DMS79 treated with DMSO at 0.1 percent for 48 hours (cell line): ENCODE measurements around the gene KCNK6.
"Not testable (repeated sequence)": the region's sequence is repeated elsewhere in the genome, so short reads cannot be mapped to it uniquely, and the experiment has no call there.

Experiments used
- DNase-seq: peaks from one replicate; lab custom pipeline; 2025; lab: John Stamatoyannopoulos, UW

Gene KCNK6

DNA sequence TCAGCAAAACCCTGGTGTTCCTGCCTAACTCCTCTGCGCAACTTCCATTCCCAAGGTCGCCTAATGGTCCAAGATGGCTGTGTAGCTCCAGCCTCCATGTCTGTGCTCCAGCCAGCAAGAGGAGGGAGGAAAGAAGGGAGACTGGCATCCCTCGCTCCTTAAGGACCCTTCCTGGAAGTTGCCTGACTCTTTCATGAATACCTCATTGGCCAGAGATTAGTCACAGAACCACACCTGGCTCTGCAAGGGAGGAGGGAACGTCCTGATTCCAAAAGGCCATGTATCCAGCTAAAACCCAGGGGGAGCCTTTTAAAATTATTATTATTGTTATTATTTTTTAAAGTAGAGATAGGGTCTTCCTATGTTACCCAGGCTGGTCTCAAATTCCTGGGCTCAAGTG lies 4.8 kb downstream of the KCNK6 start:
- no peak for DNase-seq

DNA sequence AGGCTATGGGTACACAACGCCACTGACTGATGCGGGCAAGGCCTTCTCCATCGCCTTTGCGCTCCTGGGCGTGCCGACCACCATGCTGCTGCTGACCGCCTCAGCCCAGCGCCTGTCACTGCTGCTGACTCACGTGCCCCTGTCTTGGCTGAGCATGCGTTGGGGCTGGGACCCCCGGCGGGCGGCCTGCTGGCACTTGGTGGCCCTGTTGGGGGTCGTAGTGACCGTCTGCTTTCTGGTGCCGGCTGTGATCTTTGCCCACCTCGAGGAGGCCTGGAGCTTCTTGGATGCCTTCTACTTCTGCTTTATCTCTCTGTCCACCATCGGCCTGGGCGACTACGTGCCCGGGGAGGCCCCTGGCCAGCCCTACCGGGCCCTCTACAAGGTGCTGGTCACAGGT lies 6.9 kb downstream of the KCNK6 start:
- DNase-seq = no peak

DNA sequence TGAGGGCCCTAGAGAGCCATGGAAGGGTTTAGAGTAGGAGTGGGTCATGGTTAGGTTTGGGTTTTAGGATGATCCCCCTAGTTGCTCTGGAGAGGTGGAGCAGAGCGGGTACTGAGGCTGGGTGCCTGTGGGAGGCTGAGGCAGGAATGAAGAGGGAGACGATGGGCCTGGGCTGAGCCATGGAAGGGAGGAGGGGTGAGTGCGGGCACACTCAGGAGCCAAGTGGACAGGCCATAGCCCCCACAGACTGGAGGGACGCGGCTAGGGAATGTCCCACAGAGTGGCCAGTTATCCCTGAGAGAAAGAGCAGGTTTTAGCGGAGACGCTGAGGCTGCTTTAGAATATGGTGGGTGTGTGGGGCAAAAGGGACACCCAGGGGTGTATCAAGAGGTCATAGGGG lies 10.0 kb downstream of the KCNK6 start:
- DNase-seq = no peak

DNA sequence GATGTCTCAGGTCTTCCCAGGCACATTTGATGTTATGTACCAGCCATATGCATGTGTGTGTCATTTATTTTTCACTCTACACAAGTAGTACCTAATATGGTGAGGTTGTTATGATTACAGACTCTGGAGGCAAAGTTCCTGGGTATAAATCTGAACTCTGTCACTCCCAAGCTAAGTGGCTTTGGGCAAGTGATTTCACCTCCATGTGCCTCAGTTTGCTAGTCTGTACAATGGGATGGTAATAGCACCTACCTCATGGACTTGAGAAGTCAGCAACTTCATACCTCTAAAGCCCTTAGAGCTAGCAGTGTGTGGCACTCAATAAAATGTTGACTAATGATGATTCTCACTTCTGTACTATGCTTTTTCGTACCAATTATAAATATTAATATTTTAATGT lies 12.1 kb downstream of the KCNK6 start:
- DNase-seq = no peak

DNA sequence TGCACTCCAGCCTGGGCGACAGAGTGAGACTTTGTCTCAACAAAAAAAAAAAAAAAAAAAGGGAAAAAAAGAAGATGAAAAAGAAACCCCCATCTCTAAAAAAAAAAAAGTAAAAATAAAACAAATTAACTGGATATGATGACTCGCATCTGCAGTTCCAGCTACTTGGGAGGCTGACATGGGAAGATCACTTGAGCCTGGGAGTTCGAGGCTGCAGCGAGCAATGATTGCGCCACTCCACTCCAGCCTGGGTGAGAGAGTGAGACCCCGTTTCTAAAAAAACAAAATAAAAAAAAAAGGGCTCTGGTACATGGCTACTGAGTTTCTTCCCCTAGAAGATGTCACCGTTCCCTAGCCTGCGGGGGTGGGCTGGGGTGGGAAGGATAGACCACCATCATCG lies 13.6 kb downstream of the KCNK6 start:
- no peak for DNase-seq

DNA sequence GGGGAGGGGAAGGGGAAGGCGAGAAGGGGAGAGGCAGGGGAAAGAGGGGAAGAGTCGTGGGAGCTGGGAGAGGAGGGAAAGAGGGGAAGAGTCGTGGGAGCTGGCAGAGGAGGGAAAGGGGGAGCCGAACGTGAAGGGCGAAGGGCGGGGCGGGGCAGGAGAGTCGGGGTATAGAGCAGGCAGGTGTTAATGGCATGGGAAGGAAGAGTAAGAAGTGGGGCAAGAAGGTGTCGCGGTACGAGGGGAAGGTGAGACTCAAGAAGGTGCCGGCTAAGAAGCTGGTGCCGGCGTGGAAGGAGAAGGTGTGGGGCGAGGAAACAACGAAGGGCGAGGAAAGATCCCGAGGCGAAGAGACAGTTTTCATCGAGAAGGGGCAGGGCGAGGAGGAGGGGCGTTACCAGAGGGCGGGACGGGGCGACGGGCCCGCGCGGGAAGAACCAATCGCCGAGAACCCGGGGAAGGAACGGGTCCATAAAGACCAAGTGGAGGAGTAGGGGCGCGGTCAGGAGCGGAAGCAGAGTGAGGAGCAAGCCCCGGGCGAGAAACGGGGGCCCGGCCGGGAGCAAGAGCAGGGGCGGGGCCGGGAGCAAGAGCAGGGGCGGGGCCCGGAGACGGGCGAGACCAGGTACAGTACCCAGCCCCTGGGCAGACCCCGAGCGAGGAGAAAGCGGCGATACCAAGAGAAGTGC lies 16.4 kb downstream of the KCNK6 start:
- peak; percentile 95 for DNase-seq

DNA sequence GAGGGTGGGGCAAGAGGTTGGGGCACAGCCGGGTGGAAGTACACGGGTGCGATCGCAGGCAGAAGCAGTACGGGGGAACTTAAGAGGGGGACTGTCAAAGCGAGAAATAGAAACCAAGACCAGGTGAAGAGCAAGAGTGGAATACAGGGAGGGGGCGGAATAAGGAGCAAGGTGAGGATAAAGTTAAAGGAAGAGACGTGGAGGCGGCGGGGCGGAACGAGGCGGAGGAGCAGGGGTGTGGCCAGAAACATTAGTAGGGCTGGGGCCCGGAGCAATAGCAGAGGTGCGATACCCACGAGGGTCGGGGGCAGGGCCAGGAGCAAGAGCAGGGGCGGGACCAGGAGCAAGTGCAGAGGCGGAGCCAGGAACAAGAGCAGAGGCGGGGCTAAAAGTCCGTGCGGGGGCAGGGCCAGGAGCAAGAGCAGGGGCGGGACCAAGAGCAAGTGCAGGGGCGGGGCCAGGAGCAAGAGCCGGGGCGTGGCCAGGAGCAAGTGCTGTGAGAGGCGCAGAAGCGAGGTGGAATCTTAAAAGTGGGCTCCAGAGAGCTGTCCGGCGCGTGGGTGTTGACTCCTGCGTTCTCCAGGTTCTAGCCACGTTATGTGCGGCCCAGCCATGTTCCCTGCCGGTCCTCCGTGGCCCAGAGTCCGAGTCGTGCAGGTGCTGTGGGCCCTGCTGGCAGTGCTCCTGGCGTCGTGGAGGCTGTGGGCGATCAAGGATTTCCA lies 17.2 kb downstream of the KCNK6 start:
- peak; percentile 98 for DNase-seq

DNA sequence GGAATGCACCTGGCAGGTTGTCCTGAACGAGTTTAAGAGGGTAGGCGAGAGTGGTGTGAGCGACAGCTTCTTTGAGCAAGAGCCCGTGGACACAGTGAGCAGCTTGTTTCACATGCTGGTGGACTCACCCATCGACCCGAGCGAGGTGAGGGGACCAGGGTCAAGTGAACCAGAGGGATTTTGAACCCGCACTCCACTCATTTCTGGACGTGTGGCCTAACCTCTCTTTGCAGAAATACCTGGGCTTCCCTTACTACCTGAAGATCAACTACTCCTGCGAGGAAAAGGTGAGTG lies 17.7 kb downstream of the KCNK6 start:
- DNase-seq = peak; percentile 53

DNA sequence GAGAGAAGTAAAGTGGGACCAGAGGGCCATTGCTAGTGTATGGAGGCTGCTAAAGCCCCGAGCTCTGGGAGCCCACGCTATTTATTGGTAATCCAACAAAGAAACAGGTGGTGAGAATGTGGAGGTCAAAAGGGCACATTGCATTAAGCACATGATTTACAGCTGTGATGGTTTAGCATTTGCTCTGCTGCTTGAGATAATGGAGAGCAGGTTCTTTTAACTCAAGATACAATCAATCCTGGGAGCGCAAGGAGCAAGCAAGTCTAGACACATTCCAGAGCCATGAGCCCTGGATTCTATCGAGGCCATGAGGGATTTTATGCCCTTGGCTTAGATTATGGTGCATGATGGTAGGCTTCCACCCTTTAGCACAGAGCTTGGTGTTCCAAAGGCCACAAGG lies 19.4 kb downstream of the KCNK6 start:
- not testable (repeated sequence) for DNase-seq

DNA sequence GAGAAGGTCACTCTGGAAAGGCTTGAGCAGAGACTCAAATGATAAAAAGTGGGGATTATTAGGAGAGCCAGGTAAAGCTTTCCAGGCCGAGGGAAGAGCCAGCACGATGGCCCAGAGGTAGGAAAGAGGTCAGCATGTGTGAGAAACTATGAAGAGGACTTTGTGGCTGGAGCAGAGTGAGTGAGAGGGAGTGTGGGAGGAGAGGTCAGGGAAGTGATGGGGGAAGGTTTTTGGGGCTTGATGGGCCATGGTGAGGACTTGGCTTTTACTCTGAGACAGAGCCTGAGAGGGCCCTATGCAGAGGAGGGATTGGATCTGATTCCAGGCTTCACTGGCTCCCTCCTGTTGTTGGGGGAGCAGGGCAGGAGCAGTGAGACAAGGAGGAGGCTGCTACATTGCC lies 21.3 kb downstream of the KCNK6 start:
- no peak for DNase-seq

DNA sequence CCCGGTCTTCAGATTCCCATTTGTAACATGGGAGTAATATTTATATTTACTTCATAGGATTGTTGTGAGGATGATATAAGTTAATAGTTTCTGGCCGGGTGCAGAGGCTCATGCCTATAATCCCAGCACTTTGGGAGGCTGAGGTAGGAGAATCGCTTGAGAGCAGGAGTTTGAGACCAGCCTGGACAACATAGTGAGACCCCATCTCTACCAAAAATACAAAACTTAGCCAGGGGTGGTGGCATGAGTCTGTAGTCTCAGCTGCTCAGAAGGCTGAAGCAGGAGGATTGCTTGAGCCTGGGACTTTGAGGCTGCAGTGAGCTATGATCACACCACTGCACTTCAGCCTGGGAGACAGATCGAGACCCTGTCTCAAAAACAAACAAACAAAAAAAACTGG lies 27.2 kb downstream of the KCNK6 start:
- no peak for DNase-seq

DNA sequence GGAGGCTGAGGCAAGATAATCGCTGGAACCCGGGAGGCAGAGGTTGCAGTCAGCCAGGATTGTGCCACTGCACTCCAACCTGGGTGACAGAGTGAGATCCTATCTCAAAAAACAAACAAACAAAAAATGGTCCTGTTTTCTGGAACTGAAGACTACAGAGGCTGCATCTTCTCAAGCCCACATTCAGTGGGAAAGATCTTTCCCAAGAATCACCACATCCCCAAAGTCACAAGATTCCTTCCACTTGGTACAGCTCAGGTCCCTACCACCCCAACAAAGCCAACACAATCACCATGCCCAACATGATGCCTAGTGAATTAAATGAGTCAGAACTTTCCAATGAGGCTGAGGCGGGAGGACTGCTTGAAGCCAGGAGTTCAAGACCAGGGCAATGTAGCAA lies 31.2 kb downstream of the KCNK6 start:
- DNase-seq = no peak

DNA sequence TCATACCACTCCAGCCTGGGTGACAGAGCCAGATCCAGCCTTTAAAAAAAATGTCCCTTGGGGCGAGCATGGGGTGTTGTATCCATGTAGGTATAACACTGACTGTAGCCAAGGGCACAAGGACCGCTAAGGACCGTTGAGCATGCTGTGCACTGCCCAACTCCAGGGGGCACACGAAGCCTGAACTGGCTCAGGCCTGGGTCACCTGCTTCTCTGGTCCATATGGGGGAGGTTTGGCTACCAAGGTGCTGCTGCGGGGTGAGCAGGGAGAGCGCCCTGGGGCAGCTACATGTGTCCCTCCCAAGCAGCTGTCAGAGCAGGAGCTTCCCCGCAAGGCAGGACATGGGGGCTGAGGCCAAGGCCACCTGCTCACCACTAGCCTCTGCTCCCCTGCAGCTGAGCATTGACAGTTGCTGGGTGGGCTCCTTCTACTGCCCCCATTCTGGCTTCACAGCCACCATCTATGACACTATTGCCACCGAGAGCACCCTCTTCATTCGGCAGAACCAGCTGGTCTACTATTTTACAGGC lies 32.3 kb downstream of the KCNK6 start:
- DNase-seq = no peak

DNA sequence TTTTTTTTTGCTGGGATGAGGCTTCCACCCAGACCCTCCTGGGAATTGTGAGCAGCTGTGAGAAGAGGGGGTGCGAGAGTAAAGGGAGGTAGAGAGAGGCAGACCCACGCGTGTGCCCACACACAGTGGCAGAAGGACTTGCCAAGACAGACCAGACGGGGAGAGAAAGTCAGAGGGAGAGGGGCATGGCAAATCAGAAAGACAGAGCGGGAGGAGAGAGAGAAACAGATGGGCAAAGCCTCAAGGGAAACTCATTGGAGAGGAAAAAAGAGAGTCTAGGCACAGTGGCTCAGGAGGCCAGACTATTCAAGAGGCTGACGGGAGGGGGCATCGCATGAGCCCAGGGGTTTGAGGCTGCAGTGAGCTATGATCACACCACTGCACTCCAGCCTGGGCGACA lies 33.0 kb downstream of the KCNK6 start:
- no peak for DNase-seq

DNA sequence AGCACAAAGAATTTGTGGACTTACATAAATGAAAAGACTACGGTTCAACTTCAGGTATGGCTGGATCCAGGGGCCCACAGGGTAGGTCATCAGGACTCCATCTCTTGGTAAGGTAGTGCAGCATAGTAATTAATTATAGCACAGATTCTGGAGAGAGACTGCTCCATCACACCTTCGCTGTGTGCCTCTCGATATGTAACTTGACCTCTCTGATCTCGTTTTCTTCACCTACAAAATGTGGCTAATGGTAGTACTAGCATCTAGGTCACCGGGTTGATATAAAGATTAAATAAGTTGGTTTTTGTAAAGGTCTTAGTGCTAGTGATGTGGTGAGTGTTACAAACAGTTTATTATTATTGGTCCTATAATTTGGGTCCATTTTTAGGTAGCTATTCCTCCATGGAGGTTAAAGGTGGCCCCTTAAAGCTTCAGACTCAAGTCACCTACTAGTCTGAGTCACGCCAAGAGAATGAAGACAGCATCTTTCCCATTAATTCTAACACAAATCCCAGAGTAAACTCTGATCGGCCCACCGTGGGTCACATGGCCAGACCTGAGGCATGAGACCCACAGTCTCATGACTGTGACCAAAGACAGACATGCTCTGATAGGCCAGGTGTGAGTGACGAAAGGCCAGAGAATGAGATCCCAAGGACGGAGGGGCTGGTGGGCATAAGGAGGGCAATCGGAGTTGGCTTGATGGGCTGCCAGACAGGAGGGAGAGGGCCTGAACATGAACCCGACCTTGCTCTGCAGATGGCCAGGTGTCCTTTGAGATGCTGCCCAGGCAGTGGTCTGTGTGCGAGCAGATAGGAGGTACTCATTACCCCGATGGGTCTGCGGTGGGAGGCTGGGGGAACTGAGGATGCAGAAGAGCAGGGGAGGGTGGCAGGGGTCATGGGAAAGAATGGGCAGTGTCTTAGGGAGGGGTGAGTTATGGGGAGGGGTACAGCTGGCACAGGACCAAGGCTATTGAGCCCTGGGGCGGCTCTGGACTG lies 36.4 kb downstream of the KCNK6 start:
- DNase-seq = no peak

DNA sequence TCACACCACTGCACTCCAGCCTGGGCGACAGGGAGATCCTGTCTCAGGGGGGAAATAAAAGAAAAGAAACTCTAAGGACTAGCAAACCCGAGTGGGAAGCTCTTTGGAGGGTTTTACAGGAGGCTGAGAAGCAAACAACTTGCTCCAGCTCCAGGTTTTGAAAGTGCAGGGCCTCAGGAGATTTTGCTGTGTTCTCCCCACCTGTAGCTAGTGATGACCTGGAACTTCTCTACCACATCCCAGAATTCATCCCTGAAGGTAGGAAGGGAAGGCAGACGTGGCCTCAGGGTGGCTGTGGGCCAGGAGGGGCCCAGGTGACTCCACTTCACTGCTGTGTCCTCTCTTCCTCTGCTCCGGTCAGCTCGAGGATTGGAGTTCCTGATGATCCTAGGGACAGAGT lies 38.4 kb downstream of the KCNK6 start:
- DNase-seq = no peak

DNA sequence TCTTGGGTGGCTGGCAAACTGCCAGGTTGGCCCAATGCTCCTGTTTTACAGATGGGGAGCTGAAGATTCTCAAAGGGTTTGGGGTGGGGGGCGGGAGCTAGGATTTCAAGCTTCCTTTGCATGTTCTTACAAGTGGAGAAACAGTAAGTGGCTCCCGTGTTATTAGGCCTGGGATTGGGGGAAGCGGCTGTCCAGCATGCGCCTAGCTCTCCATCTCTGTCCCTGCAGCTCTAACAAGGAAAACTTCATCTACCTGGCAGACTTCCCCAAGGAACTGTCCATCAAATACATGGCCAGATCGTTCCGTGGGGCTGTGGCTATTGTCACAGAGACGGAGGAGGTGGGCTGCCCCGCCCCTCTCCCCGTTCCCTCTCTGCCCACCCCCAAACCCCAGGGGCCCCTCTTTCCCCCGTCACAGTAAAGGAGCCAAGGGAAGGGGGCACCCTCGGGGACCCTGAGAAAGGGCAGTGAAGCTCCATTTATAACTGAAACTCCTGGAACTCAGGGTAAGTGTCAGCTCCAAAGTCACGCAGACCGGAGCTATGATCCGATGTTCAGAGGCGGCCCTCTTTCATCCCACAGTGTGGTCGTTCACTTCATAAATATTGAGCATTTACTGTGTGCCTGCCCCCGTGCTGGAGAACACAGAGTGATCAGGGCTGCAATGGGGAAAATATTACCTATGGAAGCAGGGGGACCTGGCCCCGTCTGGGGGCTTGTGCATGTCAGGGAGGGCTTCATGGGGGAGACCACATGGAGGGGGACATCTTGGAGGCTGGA lies 39.8 kb downstream of the KCNK6 start:
- no peak for DNase-seq

DNA sequence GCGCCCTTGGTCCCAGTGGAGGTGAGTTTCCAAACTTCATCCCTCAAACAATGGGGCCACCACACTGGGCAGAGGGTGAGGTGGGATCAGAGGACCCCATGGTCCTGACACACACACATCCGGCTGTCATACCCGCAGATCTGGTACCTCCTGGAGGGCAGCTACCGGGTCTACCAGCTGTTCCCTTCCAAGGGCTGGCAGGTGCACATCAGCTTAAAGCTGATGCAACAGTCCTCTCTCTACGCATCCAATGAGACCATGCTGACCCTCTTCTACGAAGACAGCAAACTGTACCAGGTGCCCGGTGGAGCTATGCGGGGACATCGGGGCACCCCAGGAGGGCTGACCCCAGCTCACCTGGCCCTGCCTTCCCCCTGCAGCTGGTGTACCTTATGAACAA lies 40.7 kb downstream of the KCNK6 start:
- no peak for DNase-seq

DNA sequence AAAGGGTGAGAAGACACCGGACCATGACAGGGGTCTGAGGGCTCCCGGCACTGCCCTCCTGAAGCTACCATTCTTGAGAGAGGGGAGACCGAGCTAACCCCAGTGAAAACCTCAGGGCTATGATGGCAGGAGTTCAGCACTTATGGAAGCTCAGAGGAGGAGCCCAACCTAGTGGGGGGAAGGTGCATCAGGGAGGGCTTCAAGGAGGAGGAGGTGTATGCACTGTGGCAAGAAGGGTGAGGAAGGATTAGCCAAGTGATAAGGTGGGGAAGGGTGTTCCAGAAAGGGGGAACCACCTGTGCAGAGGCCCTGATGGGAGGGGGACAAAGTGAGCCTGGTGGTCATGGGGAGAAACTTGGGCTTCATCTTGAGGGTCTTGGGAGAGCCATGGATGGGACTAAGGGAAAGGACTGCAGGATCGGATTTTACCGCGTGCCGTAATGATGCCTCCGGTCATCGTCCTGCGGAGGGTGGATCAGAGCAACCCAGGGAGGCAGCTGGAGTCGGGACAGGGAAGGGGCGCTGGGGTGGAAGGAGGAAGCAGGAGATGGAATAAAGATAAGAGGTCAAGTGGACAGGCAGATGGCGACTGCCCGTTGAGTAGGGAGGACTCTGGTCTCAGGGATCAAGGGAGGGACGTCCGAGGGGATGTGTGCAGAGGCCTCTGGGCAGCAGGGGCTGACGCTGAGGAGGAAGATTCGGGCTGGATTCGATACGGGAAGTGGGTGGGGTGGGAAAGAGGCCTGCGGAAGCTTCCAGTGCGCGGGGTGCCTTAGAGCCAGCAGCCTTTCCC lies 41.4 kb downstream of the KCNK6 start:
- peak; percentile 44 for DNase-seq

DNA sequence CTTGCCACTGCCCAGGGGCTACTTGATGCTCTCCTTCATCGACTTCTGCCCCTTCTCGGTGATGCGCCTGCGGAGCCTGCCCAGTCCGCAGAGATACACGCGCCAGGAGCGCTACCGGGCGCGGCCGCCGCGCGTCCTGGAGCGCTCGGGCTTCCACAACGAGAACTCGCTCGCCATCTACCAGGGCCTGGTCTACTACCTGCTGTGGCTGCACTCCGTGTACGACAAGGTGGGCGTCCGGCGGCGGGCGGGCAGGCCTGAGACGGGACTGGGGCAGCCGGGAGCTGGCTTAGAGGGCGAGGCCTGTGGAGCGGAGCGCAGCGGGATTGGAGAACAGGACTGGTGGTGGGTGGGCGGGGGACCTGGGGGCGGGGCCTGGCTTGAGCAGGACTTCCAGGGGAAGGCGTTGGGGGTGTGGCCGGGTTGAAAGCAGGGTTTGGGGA lies 42.0 kb downstream of the KCNK6 start:
- DNase-seq = peak; percentile 74
